SK-N-SH (cell line): Measurements from ENCODE around the gene CELSR3. TPM values are rescaled to one million over a fixed set of nuclear protein-coding genes. Genes with fewer than 3 reads are reported as not detected.

ENCODE experiments used
- CTCF ChIA-PET: fragments of 300-600, 350-600 bp; formaldehyde crosslinking; extraction: SDS; loops from one replicate; lab custom pipeline; 2021; lab: Yijun Ruan, JAX
- POLR2A ChIA-PET: fragments of 350-600 bp; sonication (Branson Sonifier 250); formaldehyde crosslinking; extraction: SDS; loops from one replicate; lab custom pipeline; 2020; ENCODE audit warnings: antibody characterized with exemption, inconsistent platforms; lab: Yijun Ruan, JAX
- DNase-seq: peaks from one replicate; pipeline ENCODE4 v3.0.0; 2012
- H2AFZ ChIP-seq: fragments of 200-600 bp; sonication (generic); 2 replicates; pipeline ENCODE4 v1.8.1; 2016; ENCODE audit warnings: antibody characterized with exemption, mild to moderate bottlenecking, low read depth
- H3F3A ChIP-seq: fragments of 200-600 bp; sonication (generic); replicated peaks from 2 replicates; pipeline ENCODE3; 2016; ENCODE audit warnings: antibody characterized with exemption, mild to moderate bottlenecking; ENCODE audit not compliant: insufficient read depth
- H3K27ac ChIP-seq, 2 experiments: fragments of 200-500 bp in 1 of 2; fragments of 200-600 bp in 1 of 2; sonication (Bioruptor generic) in 1 of 2; sonication (generic), shearing (Covaris generic) in 1 of 2; 2 replicates each; pipeline versions ENCODE4 v1.5.1 to v1.6.1; 2014 to 2016; ENCODE audit warnings: low read depth in 2 of 2, inconsistent platforms in 1 of 2, low read length in 1 of 2, mild to moderate bottlenecking in 1 of 2, mixed read lengths in 1 of 2
- H3K27me3 ChIP-seq: fragments of 200-600 bp; sonication (generic), shearing (Covaris generic); 2 replicates; pipeline ENCODE4 v1.6.1; 2016; ENCODE audit warnings: mixed run types; ENCODE audit not compliant: insufficient read depth
- H3K36me3 ChIP-seq, 2 experiments: fragments of 200-500 bp in 1 of 2; fragments of 200-600 bp in 1 of 2; sonication (Bioruptor generic) in 1 of 2; sonication (generic) in 1 of 2; replicated peaks in 1 of 2; 2 replicates each; pipeline versions ENCODE3 to v1.5.1; 2014 to 2016; ENCODE audit warnings: low read length in 1 of 2, mild to moderate bottlenecking in 1 of 2; ENCODE audit not compliant: insufficient read depth in 2 of 2, control insufficient read depth in 1 of 2
- H3K4me1 ChIP-seq, 2 experiments: fragments of 200-500 bp in 1 of 2; fragments of 200-600 bp in 1 of 2; sonication (Bioruptor generic) in 1 of 2; sonication (generic), shearing (Covaris generic) in 1 of 2; 2 replicates each; pipeline versions ENCODE4 v1.5.1 to v1.6.1; 2014 to 2016; ENCODE audit warnings: low read depth in 1 of 2, low read length in 1 of 2, mixed run types in 1 of 2; ENCODE audit not compliant: insufficient read depth in 2 of 2, control insufficient read depth in 1 of 2
- H3K4me2 ChIP-seq: fragments of 200-600 bp; sonication (generic), shearing (Covaris generic); 2 replicates; pipeline ENCODE4 v1.6.1; 2017; ENCODE audit warnings: mixed run types
- H3K4me3 ChIP-seq, 2 experiments: fragments of 200-500 bp in 1 of 2; fragments of 200-600 bp in 1 of 2; sonication (Bioruptor generic) in 1 of 2; sonication (generic), shearing (Covaris generic) in 1 of 2; 2 replicates each; pipeline versions ENCODE4 v1.5.1 to v1.8.1; 2014 to 2016; ENCODE audit warnings: low read depth in 2 of 2, inconsistent platforms in 1 of 2, low read length in 1 of 2, mild to moderate bottlenecking in 1 of 2, mixed read lengths in 1 of 2, moderate library complexity in 1 of 2
- H3K79me2 ChIP-seq: fragments of 200-600 bp; sonication (generic); 2 replicates; pipeline ENCODE4 v1.8.1; 2017; ENCODE audit warnings: mild to moderate bottlenecking; ENCODE audit not compliant: insufficient read depth
- H3K9ac ChIP-seq: fragments of 200-600 bp; sonication (generic); 2 replicates; pipeline ENCODE4 v1.6.1; 2017; ENCODE audit warnings: mixed run types
- H3K9me2 ChIP-seq: fragments of 200-600 bp; sonication (generic); 2 replicates; pipeline ENCODE4 v1.6.1; 2017; ENCODE audit warnings: mixed run types
- H3K9me3 ChIP-seq: fragments of 200-600 bp; sonication (generic); 2 replicates; pipeline ENCODE4 v1.6.1; 2017; ENCODE audit warnings: mixed run types, mild to moderate bottlenecking, moderate library complexity
- H4K20me1 ChIP-seq: fragments of 200-600 bp; sonication (generic); 2 replicates; pipeline ENCODE4 v1.6.1; 2017; ENCODE audit warnings: mild to moderate bottlenecking, mixed run types; ENCODE audit not compliant: insufficient read depth
- CTCF ChIP-seq: fragments of 200-600 bp; sonication (generic); IDR thresholded peaks from 2 replicates; pipeline ENCODE4 v1.6.1; 2017; ENCODE audit warnings: antibody characterized with exemption, mild to moderate bottlenecking, moderate library complexity
- ELF1 ChIP-seq: IDR thresholded peaks from 2 replicates; pipeline ENCODE4 v1.4.0; 2012
- FOSL2 ChIP-seq: IDR thresholded peaks from 2 replicates; pipeline ENCODE4 v1.4.0; 2012; ENCODE audit warnings: low read depth, mild to moderate bottlenecking, moderate library complexity, borderline replicate concordance
- FOXJ3 ChIP-seq: sonication (generic); formaldehyde crosslinking; IDR thresholded peaks from 2 replicates; pipeline ENCODE4 v1.5.1; 2020; ENCODE audit warnings: mild to moderate bottlenecking, missing genetic modification reagents
- IRF3 ChIP-seq: fragments of 150-350 bp; IDR thresholded peaks from 2 replicates; pipeline ENCODE4 v1.6.1; 2016; ENCODE audit warnings: mild to moderate bottlenecking, low read depth, low read length
- MAX ChIP-seq: IDR thresholded peaks from 2 replicates; pipeline ENCODE4 v1.4.0; 2012; ENCODE audit warnings: low read depth
- NRF1 ChIP-seq: IDR thresholded peaks from 2 replicates; pipeline ENCODE4 v1.6.1; 2012; ENCODE audit warnings: low read depth, mild to moderate bottlenecking, low read length
- PBX3 ChIP-seq: IDR thresholded peaks from 2 replicates; pipeline ENCODE4; 2012
- POLR2AphosphoS5 ChIP-seq: IDR thresholded peaks from 2 replicates; pipeline ENCODE4 v1.6.1; 2012; ENCODE audit warnings: low read depth, low read length
- RAD21 ChIP-seq: IDR thresholded peaks from 2 replicates; pipeline ENCODE4 v1.6.1; 2012; ENCODE audit warnings: mild to moderate bottlenecking, low read length
- RCOR1 ChIP-seq: fragments of 150-350 bp; IDR thresholded peaks from 2 replicates; pipeline ENCODE4 v1.6.1; 2017; ENCODE audit warnings: antibody characterized with exemption, low read length
- REST ChIP-seq: IDR thresholded peaks from 2 replicates; pipeline ENCODE4 v1.6.1; 2012; ENCODE audit warnings: mild to moderate bottlenecking, low read depth, low read length, moderate library complexity
- SIN3A ChIP-seq: IDR thresholded peaks from 2 replicates; pipeline ENCODE4 v1.6.1; 2012; ENCODE audit warnings: low read depth, mild to moderate bottlenecking, low read length, moderate library complexity, borderline replicate concordance
- TAF1 ChIP-seq: IDR thresholded peaks from 2 replicates; pipeline ENCODE4 v1.6.1; 2012; ENCODE audit warnings: low read depth, mild to moderate bottlenecking, low read length, moderate library complexity, borderline replicate concordance
- TEAD4 ChIP-seq: IDR thresholded peaks from 2 replicates; pipeline ENCODE4 v1.4.0; 2012; ENCODE audit warnings: mild to moderate bottlenecking, borderline replicate concordance; ENCODE audit not compliant: insufficient read depth
- WGBS: methylation state at CpG from one replicate; pipeline ENCODE4 v1.1.6; 2017; ENCODE audit warnings: low lambda C conversion rate; 5-methylcytosine and 5-hydroxymethylcytosine counted together
- polyA plus RNA-seq, 3 experiments: library from polyadenylated mRNA; depleted of rRNA; stranded (reverse); fragments of >200 nt; gene quantifications; 2 replicates each; pipeline ENCODE4 v1.2.3, GENCODE V29; 2012

Gene CELSR3
- polyA plus RNA-seq, 1 of the 3 experiments (the other 2 are of a cell fraction) = 11.7 TPM

DNA sequence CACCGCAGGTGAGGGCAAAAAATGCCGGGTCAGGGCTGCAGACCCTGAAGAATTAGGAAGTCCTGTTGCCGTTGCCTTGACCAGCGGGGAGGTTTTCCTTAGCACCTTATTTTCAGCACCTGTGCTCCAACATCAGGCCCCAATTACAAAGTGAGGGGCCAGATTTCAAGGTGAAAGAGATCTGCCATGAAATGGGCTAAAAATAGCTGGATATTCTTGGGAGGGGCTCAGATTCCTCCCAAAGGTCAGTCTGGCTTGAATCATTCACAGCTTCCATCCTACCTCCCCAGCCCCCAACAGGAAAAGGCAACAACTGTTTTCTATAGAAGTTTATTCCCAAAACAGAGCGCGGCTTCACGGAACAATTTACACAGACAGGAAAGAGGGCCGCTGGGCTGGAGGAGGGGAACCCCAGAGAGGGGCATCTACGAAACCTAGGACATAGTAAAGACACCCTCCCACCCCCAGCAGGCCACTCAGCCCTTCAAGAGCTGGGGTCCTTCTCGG is 26.5 kb downstream of the CELSR3 start:
- Histone ChIP-seq H3K27ac (peak overlapping the region; percentile 72 to 81; a peak in 3 of 4 replicates), H3K4me3 (peak overlapping the region; percentile 96 to 99), H2AFZ (no peak overlapping the region), H3K79me2 (peaks cover 27% of the 10 kb centered on the region), H3K9me2 (no peaks in the 10 kb centered on the region), H3K4me2 (peak overlapping the region; percentile 100), H3K27me3 (no peaks in the 10 kb centered on the region), H4K20me1 (peaks cover 14% of the 10 kb centered on the region; the same call in 1 of the 2 replicates), H3K9me3 (no peaks in the 10 kb centered on the region), H3K36me3 (peaks cover 2 to 45% of the 10 kb centered on the region in 2 experiments), H3F3A (no peaks in the 10 kb centered on the region), H3K4me1 (peaks cover 16 to 23% of the 10 kb centered on the region in 2 experiments), H3K9ac (peak overlapping the region; percentile 89)
- CTCF ChIA-PET = interaction anchor here (0.6 to 6.9 kb wide), 26 partner anchors 9 to 311 kb away, joined by 3 to 40 read pairs (median 6); partner anchors contain the start of genes ATRIP, CELSR3, NCKIPSD and PFKFB4
- no peak for DNase-seq
- 65% methylated on average over 9 of the region's 10 CpGs for WGBS
- TF ChIP-seq ELF1 (no peak), FOXJ3 (CRISPR knock-in tag) (no peak), IRF3 (no peak)
- POLR2A ChIA-PET = interaction anchor here (0.8 to 2.0 kb wide), 4 partner anchors 9 to 77 kb away, joined by 3 to 15 read pairs (median 5); partner anchors contain the start of gene CELSR3

GRCh38 chr3:48635222-48636021 is 27.3 kb downstream of the CELSR3 start, which contains the start of gene SLC26A6:
TSS of gene SLC26A6 (minus strand) at chr3:48635461. CDS start at chr3:48635393, 68 bp downstream.
- H4K20me1 ChIP-seq = peaks cover 14% of the 10 kb centered on the region; the same call in 1 of the 2 replicates
- H3K36me3 ChIP-seq = peaks cover 2 to 45% of the 10 kb centered on the region in 2 experiments
- H3K4me1 ChIP-seq = peaks cover 16 to 23% of the 10 kb centered on the region in 2 experiments
- TF ChIP-seq POLR2AphosphoS5 (peak; percentile 83), TEAD4 (no peak), MAX (peak; percentile 56), REST (no peak), CTCF (peak; percentile 76), FOSL2 (no peak), RCOR1 (no peak), TAF1 (peak; percentile 85), PBX3 (peak; percentile 53; the same call in 1 of the 2 replicates), NRF1 (peak; percentile 23; the same call in 1 of the 2 replicates), SIN3A (peak; percentile 72; the same call in 1 of the 2 replicates), RAD21 (peak; percentile 46)
- peak within 1 kb of the TSS; percentile 63 for H2AFZ ChIP-seq
- H3K9me2 ChIP-seq = no peaks in the 10 kb centered on the region
- peak within 1 kb of the TSS; percentile 89 for H3K9ac ChIP-seq
- peak within 1 kb of the TSS; percentile 72 to 85 for H3K27ac ChIP-seq
- no peaks in the 10 kb centered on the region for H3K27me3 ChIP-seq
- H3F3A ChIP-seq = no peaks in the 10 kb centered on the region
- CTCF ChIA-PET = interaction anchor here (0.6 to 6.9 kb wide), 29 partner anchors 9 to 441 kb away, joined by 3 to 40 read pairs (median 5); partner anchors contain the start of genes ATRIP, CELSR3, NCKIPSD and PFKFB4
- 0% methylated on average over 2 of the region's 68 CpGs for WGBS
- peaks cover 27% of the 10 kb centered on the region for H3K79me2 ChIP-seq
- POLR2A ChIA-PET = interaction anchor here (0.8 to 2.0 kb wide), 7 partner anchors 10 to 459 kb away, joined by 3 to 15 read pairs (median 4); partner anchors contain the start of genes CELSR3 and UQCRC1
- peak within 1 kb of the TSS; percentile 96 to 99 for H3K4me3 ChIP-seq
- no peaks in the 10 kb centered on the region for H3K9me3 ChIP-seq
- peak; percentile 100 for DNase-seq
- H3K4me2 ChIP-seq = peak within 1 kb of the TSS; percentile 100
